NCI-H146 treated with DMSO at 0.1 percent for 48 hours (cell line): Measurements from ENCODE around the gene SLC35F4.

Source experiments
- DNase-seq: peaks from one replicate; lab custom pipeline; 2025; ENCODE audit not compliant: unreplicated experiment; lab: John Stamatoyannopoulos, UW

SLC35F4 gene

GRCh38 chr14:57848786-57849185 is 17.1 kb downstream of the SLC35F4 start:
- DNase-seq, result no peak

DNA sequence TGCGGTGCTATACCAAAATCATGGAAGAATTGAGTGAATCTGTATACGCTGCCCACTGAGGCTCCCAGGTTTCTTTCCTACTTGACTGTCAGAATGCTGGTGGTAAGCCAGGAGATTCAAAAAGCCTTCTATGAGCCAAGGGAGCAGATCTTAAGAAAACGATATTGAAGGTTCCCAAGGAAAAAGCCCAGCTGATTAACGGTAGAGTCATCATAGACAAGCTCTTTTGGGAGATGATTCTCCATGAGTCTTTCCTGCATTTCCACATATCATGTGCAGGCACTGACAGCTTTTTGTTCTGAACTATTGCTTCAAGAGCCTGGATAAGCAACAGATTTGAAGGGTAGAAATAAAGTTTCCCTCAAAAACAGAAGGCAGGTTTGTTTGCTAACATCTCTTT is 17.5 kb downstream of the SLC35F4 start:
- DNase-seq, result no peak

- DNase-seq, result no peak
Measured at GRCh38 chr14:57847706-57848105, 18.2 kb downstream of the SLC35F4 start.

- no peak for DNase-seq
Measured at GRCh38 chr14:57847096-57847495, 18.8 kb downstream of the SLC35F4 start.

- DNase-seq, result no peak
Measured at GRCh38 chr14:57846596-57846995, 19.3 kb downstream of the SLC35F4 start.

DNA sequence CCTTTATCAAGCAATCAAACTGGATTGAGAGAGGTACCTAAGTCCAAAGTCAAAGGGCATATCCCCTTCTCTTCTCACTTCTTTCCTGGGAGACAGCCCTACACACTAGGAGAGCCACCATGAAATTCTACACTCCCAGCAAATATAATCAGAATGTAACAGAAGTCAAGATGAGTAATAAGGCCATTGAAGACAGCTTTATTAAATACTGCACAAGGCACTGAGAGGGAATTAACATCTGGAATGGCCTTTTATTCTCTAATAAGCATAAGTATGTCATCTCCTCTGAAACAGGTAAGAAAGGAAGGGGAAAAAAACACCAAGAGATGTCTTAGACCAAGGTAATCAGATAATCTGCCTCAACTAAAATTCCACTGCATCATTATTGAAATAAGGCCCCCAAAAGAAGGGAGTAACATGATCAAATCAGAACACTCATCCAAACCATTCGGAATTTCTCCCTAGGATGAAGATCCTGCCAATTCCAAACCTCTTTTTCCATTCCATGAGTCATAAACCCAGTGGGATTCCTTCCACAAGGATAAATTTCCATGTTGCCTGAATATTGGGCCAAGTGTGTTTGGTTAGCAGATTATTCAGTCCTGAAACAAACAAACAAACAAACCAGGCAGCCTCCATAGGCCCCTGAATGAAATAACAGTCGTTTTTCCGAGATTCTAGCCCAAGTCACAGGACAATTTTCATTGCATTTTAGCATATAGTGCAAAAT is 19.9 kb downstream of the SLC35F4 start:
- DNase-seq, result no peak

GRCh38 chr14:57845316-57845715 is 20.6 kb downstream of the SLC35F4 start:
- no peak for DNase-seq

- DNase-seq, result no peak
Measured at GRCh38 chr14:57837267-57837666, 28.6 kb downstream of the SLC35F4 start.

- no peak for DNase-seq
Measured at GRCh38 chr14:57835766-57836165, 30.1 kb downstream of the SLC35F4 start.

DNA sequence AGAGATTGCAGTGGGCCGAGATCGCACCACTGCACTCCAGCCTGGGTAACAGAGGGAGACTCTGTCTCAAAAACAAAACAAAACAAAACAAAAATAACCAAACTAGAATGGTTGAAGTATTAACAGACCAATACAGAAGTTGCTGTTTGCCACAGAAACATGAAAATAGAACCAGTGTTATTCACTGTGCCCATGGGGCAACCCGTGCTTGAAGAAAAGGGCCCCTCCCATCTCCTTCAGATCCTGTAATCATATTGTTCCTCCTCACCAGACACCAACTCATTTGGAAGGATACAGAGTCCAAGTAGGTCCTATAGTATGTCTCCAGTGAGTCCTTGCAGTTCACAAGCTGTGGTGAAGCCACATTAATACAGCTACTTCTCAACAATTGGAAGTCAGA is 30.9 kb downstream of the SLC35F4 start:
- DNase-seq, result no peak

GRCh38 chr14:57834001-57834598 is 31.8 kb downstream of the SLC35F4 start:
- DNase-seq, result no peak

GRCh38 chr14:57833323-57833722 is 32.6 kb downstream of the SLC35F4 start:
- no peak for DNase-seq

- DNase-seq, result no peak
Measured at GRCh38 chr14:57831981-57832380, 33.9 kb downstream of the SLC35F4 start.

- no peak for DNase-seq
Measured at GRCh38 chr14:57828713-57829112, 37.2 kb downstream of the SLC35F4 start.

DNA sequence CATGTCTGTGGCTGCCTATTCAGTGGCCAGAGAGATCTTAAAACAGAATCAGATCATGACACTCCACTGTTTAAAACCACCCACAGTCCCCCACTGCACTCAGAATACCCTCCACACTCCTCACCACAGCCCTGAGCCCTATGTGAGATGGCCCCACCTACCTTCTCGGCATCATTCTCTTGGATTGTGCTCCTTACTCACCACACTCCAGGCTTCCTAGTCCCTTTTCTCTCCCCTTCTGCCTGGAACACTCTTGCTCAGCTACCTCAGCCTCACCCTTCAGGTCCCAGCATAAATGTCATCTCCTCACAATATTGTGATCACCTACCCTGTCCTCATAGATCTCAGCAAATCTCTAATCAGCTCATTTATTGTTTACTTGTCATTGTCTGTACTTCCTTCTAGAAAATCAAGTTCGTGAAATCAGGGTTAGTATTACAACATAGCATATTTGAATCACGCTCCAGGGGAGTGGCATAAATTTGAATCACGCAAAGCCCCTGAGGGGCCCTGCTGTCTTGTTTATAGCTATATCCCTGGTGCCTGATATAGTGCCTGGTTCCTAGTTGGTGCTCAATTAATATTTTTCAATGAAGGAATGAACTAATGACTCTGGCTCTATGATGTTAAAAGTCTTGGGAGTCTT is 42.8 kb downstream of the SLC35F4 start:
- DNase-seq, result no peak

GRCh38 chr14:57822081-57822480 is 43.8 kb downstream of the SLC35F4 start:
- no peak for DNase-seq

DNA sequence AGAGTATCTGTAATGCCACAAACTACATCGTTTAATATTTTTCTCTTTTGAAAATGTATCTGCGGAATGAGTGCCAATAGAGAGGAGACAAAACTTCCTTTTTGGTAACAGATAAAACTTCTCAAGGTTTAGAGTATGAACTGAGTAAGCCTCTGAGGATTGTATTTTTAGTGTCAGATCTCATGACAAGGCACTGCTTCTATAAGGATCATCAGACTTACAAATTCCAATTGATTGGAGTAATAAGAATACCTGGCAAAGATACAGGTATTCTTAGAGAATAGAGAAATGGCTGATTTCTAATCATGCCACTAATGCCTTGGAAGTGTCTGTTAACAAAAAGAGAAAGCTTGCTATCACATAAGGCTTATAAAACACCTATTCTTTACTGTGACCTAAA is 45.3 kb downstream of the SLC35F4 start:
- no peak for DNase-seq

- DNase-seq, result no peak
Measured at GRCh38 chr14:57818511-57818910, 47.4 kb downstream of the SLC35F4 start.

- DNase-seq, result no peak
Measured at GRCh38 chr14:57816568-57817284, 49.2 kb downstream of the SLC35F4 start.

DNA sequence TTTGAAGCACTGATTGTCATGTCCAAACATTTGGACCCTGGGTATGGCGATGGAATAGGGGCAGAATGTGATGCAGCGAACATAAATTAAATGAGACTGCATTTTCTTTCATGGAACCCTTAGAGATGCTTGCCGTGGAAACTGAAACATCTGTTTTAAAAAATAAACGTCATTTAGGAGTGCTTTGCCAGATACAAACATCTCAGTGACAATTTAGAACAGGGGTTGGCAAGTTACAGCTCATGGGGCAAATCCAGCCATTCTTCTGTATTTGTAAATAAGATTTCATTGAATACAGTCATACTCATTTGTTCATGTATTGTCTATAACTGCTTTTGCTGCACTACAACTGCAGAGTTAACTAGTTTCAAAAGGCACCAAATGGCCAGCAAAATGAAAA is 51.2 kb downstream of the SLC35F4 start:
- no peak for DNase-seq

DNA sequence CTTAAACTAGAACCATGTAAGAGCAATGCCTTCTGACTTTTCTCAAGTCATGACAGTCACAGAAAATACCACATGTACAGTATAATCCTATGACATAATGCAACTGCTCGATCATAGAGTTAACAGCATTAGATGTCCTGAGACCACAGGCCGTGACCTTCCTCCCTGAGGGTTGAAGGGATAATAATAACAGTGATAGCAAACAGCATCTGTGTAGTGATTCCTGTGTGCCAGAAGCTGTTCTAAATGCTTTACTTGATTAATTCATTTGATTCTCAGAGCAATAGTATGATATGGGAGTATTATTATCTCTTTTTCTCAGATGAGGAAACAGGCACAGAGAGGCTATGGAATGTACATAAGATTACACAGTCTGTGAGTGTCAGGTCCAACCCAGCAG is 53.2 kb downstream of the SLC35F4 start:
- no peak for DNase-seq
